Stomach smooth muscle (tissue), 2 donors: ENCODE data around the gene ZNF497.
"Not testable (repeated sequence)": the region's sequence is repeated elsewhere in the genome, so short reads cannot be mapped to it uniquely, and the experiment has no call there.

Source experiments
- H3K27ac ChIP-seq: one replicate; pipeline ENCODE4 v1.7.0; 2013; ENCODE audit warnings: mild to moderate bottlenecking, low read length, inconsistent platforms
- H3K27me3 ChIP-seq, 2 donors: one replicate each; pipeline ENCODE4 v1.7.0; 2013; ENCODE audit warnings: low read length in 2 of 2; ENCODE audit not compliant: insufficient read depth in 2 of 2, control insufficient read depth in 1 of 2
- H3K36me3 ChIP-seq, 2 donors: one replicate each; pipeline ENCODE4 v1.7.0; 2013; ENCODE audit warnings: low read length in 2 of 2; ENCODE audit not compliant: control insufficient read depth in 2 of 2, insufficient read depth in 2 of 2
- H3K4me1 ChIP-seq: one replicate; pipeline ENCODE4 v1.7.0; 2013; ENCODE audit warnings: low read length; ENCODE audit not compliant: control insufficient read depth, insufficient read depth
- H3K4me3 ChIP-seq, 2 donors: one replicate each; pipeline ENCODE4 v1.7.0; 2013; ENCODE audit warnings: low read length in 2 of 2
- H3K9ac ChIP-seq, 2 donors: one replicate each; pipeline ENCODE4 v1.7.0; 2013; ENCODE audit warnings: low read length in 2 of 2, mild to moderate bottlenecking in 1 of 2
- H3K9me3 ChIP-seq, 2 donors: one replicate each; pipeline ENCODE4 v1.7.0; 2013; ENCODE audit warnings: low read length in 2 of 2; ENCODE audit not compliant: control insufficient read depth in 2 of 2
- donor health status: healthy.
- donor health status: Pancreatic carcinoma.

ZNF497 gene

GRCh38 chr19:58380662-58381459, 18.3 kb upstream of the ZNF497 start, which contains the start of gene ZNF837:
Gene ZNF837, minus strand, starts transcription at chr19:58381030. Its CDS starts 11,698 bp downstream, at chr19:58369332.
- Histone ChIP-seq H3K36me3 (no peaks in the 10 kb centered on the region), H3K4me1 (peaks cover 27% of the 10 kb centered on the region), H3K27ac (peak within 1 kb of the TSS; percentile 92), H3K9me3 (no peaks in the 10 kb centered on the region), H3K9ac (peak within 1 kb of the TSS; percentile 83 to 87), H3K27me3 (no peaks in the 10 kb centered on the region), H3K4me3 (peak within 1 kb of the TSS; percentile 78 to 85)

GRCh38 chr19:58380037-58380661, 17.6 kb upstream of the ZNF497 start:
- Histone ChIP-seq H3K4me1 (peaks cover 20% of the 10 kb centered on the region), H3K27ac (peak overlapping the region; percentile 92), H3K4me3 (peak overlapping the region; percentile 78 to 85), H3K9ac (peak overlapping the region; percentile 83 to 87), H3K9me3 (no peaks in the 10 kb centered on the region), H3K27me3 (no peaks in the 10 kb centered on the region), H3K36me3 (no peaks in the 10 kb centered on the region)

- H3K27ac ChIP-seq: no peak overlapping the region
- peak overlapping the region in 1 of 2 donors; percentile 85 for H3K4me3 ChIP-seq
- no peak overlapping the region for H3K9ac ChIP-seq
Measured at GRCh38 chr19:58379246-58379645, 16.7 kb upstream of the ZNF497 start.

GRCh38 chr19:58376724-58377123, 14.2 kb upstream of the ZNF497 start:
- H3K9ac ChIP-seq, H3K9me3 ChIP-seq, H3K27ac ChIP-seq, H3K4me3 ChIP-seq, H3K27me3 ChIP-seq, H3K36me3 ChIP-seq: not testable (repeated sequence)
- H3K4me1 ChIP-seq: peaks cover 16% of the 10 kb centered on the region

More at GRCh38 chr19:58379246-58379645, 16.7 kb upstream of the ZNF497 start:
- Histone ChIP-seq H3K4me1 (peaks cover 20% of the 10 kb centered on the region), H3K27me3 (no peaks in the 10 kb centered on the region), H3K9me3 (no peaks in the 10 kb centered on the region), H3K36me3 (no peaks in the 10 kb centered on the region)

- H3K27me3 ChIP-seq: no peaks in the 10 kb centered on the region
- H3K9me3 ChIP-seq: no peaks in the 10 kb centered on the region
- H3K9ac ChIP-seq: no peak overlapping the region
- H3K4me3 ChIP-seq: no peak overlapping the region
- H3K4me1 ChIP-seq: no peaks in the 10 kb centered on the region
- H3K27ac ChIP-seq: no peak overlapping the region
- no peaks in the 10 kb centered on the region for H3K36me3 ChIP-seq
Measured at GRCh38 chr19:58374200-58374599, 11.6 kb upstream of the ZNF497 start.

GRCh38 chr19:58372311-58373133, 10.0 kb upstream of the ZNF497 start:
- Histone ChIP-seq H3K9ac (no peak overlapping the region), H3K27ac (no peak overlapping the region), H3K36me3 (no peaks in the 10 kb centered on the region), H3K4me1 (no peaks in the 10 kb centered on the region), H3K9me3 (no peaks in the 10 kb centered on the region), H3K4me3 (no peak overlapping the region), H3K27me3 (peaks cover 0 to 3% of the 10 kb centered on the region in 2 donors)

- Histone ChIP-seq H3K27ac (no peak overlapping the region), H3K36me3 (no peaks in the 10 kb centered on the region), H3K9me3 (no peaks in the 10 kb centered on the region), H3K27me3 (peaks cover 3 to 6% of the 10 kb centered on the region in 2 donors), H3K4me1 (no peaks in the 10 kb centered on the region), H3K9ac (no peak overlapping the region), H3K4me3 (no peak overlapping the region)
Measured at GRCh38 chr19:58368561-58369360, 6.2 kb upstream of the ZNF497 start.

GRCh38 chr19:58367698-58368454, 5.3 kb upstream of the ZNF497 start:
- Histone ChIP-seq H3K9ac (no peak overlapping the region), H3K36me3 (no peaks in the 10 kb centered on the region), H3K9me3 (no peaks in the 10 kb centered on the region), H3K27me3 (peaks cover 3 to 6% of the 10 kb centered on the region in 2 donors), H3K4me3 (no peak overlapping the region), H3K27ac (no peak overlapping the region), H3K4me1 (no peaks in the 10 kb centered on the region)

GRCh38 chr19:58366585-58367430, 4.3 kb upstream of the ZNF497 start:
- Histone ChIP-seq H3K36me3 (no peaks in the 10 kb centered on the region), H3K9ac (no peak overlapping the region), H3K9me3 (no peaks in the 10 kb centered on the region), H3K27me3 (peaks cover 3 to 6% of the 10 kb centered on the region in 2 donors), H3K4me1 (peaks cover 3% of the 10 kb centered on the region), H3K27ac (no peak overlapping the region), H3K4me3 (no peak overlapping the region)
